ENCODE measurements around the gene TEPSIN. TPM values are rescaled to one million over a fixed set of nuclear protein-coding genes. Genes with fewer than 3 reads are reported as not detected.

TEPSIN gene
- total and polyA plus RNA-seq, 2 of the 8 experiments (the other 6 are each of a cell fraction or from before 2014, with no cell fraction given): 22.9 to 28.0 TPM

DNA sequence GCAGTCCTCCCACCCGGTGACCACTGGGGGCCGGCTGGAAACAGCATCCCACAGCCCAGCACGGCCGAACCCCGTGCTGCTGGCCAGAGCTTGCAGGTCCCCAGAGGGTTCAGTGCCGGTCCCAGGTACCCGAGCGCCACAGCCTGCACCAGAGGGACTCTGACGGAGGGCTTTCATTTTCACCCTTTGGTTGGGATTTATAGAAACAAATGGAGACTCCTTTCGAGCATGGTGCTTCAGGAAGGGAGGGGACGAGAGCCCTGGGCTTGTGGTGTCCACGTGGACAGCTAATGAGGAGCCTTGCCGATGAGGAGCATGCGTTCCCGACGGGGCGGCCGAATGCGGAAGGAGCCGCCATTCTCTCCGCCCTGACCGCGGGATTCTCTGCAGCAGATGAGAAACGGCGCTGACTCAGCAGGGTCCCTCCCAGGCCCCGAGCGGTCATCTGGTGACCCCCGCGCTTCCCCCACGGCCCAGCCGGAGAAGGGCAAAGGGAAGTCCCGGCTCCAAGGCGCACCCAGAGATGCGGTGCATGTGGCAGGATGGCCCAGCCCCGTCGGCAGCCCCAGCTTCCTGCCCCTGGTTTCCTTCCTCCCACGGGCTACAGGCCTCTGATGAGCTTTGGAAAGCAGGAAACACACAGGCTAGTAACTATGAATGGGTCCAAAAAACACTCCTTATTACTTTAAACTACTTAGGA lies 46.5 kb upstream of the TEPSIN start:
- H4K5ac ChIP-seq (ENCODE audit: insufficient read length, low read depth, low read length): no peak overlapping the region
- peaks cover 11 to 13% of the 10 kb centered on the region in 2 experiments for H4K20me1 ChIP-seq (replicated peaks in 1 of 2; ENCODE audit: control insufficient read depth in 1 of 2, insufficient read depth in 2 of 2, low read length in 2 of 2)
- H3K23ac ChIP-seq (ENCODE audit: insufficient read length): no peak overlapping the region
- H3K23me2 ChIP-seq (ENCODE audit: low read depth, low read length): no peaks in the 10 kb centered on the region
- no peak overlapping the region for H3K4me3 ChIP-seq (ENCODE audit: extremely low read depth in 1 of 4, insufficient read depth in 2 of 4, low read depth in 3 of 4, low read length in 4 of 4)
- peaks cover 0 to 8% of the 10 kb centered on the region in 2 experiments; a peak in 2 of 4 replicates for H3K79me2 ChIP-seq (ENCODE audit: control insufficient read depth in 1 of 2, insufficient read depth in 2 of 2, low read length in 2 of 2)
- no peak overlapping the region for H2BK15ac ChIP-seq (ENCODE audit: low read length)
- H4K8ac ChIP-seq (ENCODE audit: extremely low read depth, insufficient read depth, low read length): peak overlapping the region; percentile 81; the same call in 1 of the 2 replicates
- H3K18ac ChIP-seq (ENCODE audit: extremely low read depth, low read length): no peak overlapping the region
- no peak overlapping the region for H3K4ac ChIP-seq (replicated peaks; ENCODE audit: insufficient read length, low read depth, low read length)
- peaks cover 13% of the 10 kb centered on the region for H3K79me1 ChIP-seq (ENCODE audit: low read depth, low read length)
- H3K56ac ChIP-seq (replicated peaks; ENCODE audit: insufficient read length, low read depth, low read length): no peak overlapping the region
- no peak for DNase-seq (ENCODE audit: low read depth in 1 of 2, low spot score in 2 of 2)
- no peak overlapping the region for H3K4me2 ChIP-seq (ENCODE audit: insufficient read depth in 1 of 2, low read depth in 2 of 2, low read length in 2 of 2)
- H2AFZ ChIP-seq (ENCODE audit: low read length): no peak overlapping the region
- no peaks in the 10 kb centered on the region for H3K27me3 ChIP-seq (replicated peaks in 1 of 4; ENCODE audit: control insufficient read depth in 3 of 4, extremely low read depth in 1 of 4, insufficient read depth in 3 of 4, low read length in 3 of 4)
- H3K9me3 ChIP-seq (ENCODE audit: insufficient read depth in 2 of 2, low read depth in 1 of 2, low read length in 1 of 2): no peaks in the 10 kb centered on the region
- H2BK120ac ChIP-seq (replicated peaks; ENCODE audit: low read depth, low read length): no peak overlapping the region
- ChIA-PET CTCF (ENCODE audit: partially characterized antibody) (interaction anchor here (0.6 to 2.0 kb wide), 5 partner anchors 11 to 189 kb away, joined by 3 to 5 read pairs (median 4); no protein-coding TSS in a partner anchor), POLR2A (ENCODE audit: partially characterized antibody) (no interaction called here)
- H2BK5ac ChIP-seq (ENCODE audit: low read depth, low read length): no peak overlapping the region; the same call in 1 of the 2 replicates
- FAIRE-seq: no peak
- no peak overlapping the region for H2BK20ac ChIP-seq (ENCODE audit: low read length)
- WGBS, 2 experiments (ENCODE audit: extremely low coverage in 1 of 2, insufficient coverage in 1 of 2, insufficient read length in 1 of 2, insufficient replicate concordance in 2 of 2, low coverage in 1 of 2, low lambda C conversion rate in 2 of 2, missing lambda C conversion rate in 1 of 2): 84% methylated on average over 26 of the region's 37 CpGs; no CpG with 5 or more reads in 1 of the 2 experiments
- H3K36me3 ChIP-seq (ENCODE audit: control insufficient read depth in 2 of 4, insufficient read depth in 4 of 4, low read length in 3 of 4): peaks cover 0 to 10% (median 4%) of the 10 kb centered on the region in 4 experiments; a peak in 4 of 8 replicates
- H2BK12ac ChIP-seq (ENCODE audit: low read depth, low read length): no peak overlapping the region
- H2AK5ac ChIP-seq (ENCODE audit: low read depth, low read length): no peak overlapping the region
- no peak overlapping the region for H3K14ac ChIP-seq (ENCODE audit: insufficient read length)
- H3K4me1 ChIP-seq (replicated peaks in 1 of 4; ENCODE audit: control insufficient read depth in 3 of 4, insufficient read depth in 4 of 4, low read length in 3 of 4): peaks cover 0 to 12% (median 0%) of the 10 kb centered on the region in 4 experiments; a peak in 4 of 7 replicates
- H4K91ac ChIP-seq (replicated peaks; ENCODE audit: insufficient read length, low read length): no peak overlapping the region
- H3K9ac ChIP-seq (replicated peaks in 1 of 4; ENCODE audit: extremely low read depth in 1 of 4, low read depth in 3 of 4, low read length in 3 of 4): no peak overlapping the region
- no peak overlapping the region for H3K27ac ChIP-seq (ENCODE audit: low read depth, low read length)
- TF ChIP-seq NRF1 (IDR thresholded peaks at IDR 0.05; ENCODE audit: low read depth, low read length) (no peak), EP300 (IDR thresholded peaks at IDR 0.05; ENCODE audit: borderline replicate concordance in 1 of 2, low read depth in 2 of 2, low read length in 2 of 2) (no peak)

Data from H1 (cell line).